CD1c-positive myeloid dendritic cell (primary cell): Measurements from ENCODE around the gene SNX21.

Experiments
- DNase-seq: peaks from one replicate; pipeline ENCODE4 v3.0.0-alpha.2; 2016; ENCODE audit errors: extremely low spot score

The SNX21 gene

GRCh38 chr20:45882469-45883099 lies 49.0 kb downstream of the SNX21 start:
- DNase-seq, result no peak

- DNase-seq, result no peak
These were observed 49.5 kb downstream of the SNX21 start for GRCh38 chr20:45883100-45883469.

- DNase-seq, result no peak
These were observed 53.2 kb downstream of the SNX21 start for GRCh38 chr20:45886590-45887345.

- no peak for DNase-seq
These were observed 53.7 kb downstream of the SNX21 start, which contains the start of gene SPATA25 for GRCh38 chr20:45887346-45887715. Gene SPATA25, minus strand, starts transcription at chr20:45887622. Its CDS starts 32 bp downstream, at chr20:45887590.

- DNase-seq, result no peak
These were observed 55.1 kb downstream of the SNX21 start for GRCh38 chr20:45888681-45889080.

GRCh38 chr20:45890077-45890984 lies 56.7 kb downstream of the SNX21 start:
- DNase-seq, result peak; percentile 79

GRCh38 chr20:45890985-45891983 lies 57.7 kb downstream of the SNX21 start, which contains the start of the genes CTSA and NEURL2:
Gene CTSA, plus strand, starts transcription at chr20:45891335. Its CDS starts 234 bp downstream, at chr20:45891569.
Gene NEURL2, minus strand, starts transcription at chr20:45891208. Its CDS starts 217 bp downstream, at chr20:45890991.
- DNase-seq, result peak; percentile 89

GRCh38 chr20:45892049-45892825 lies 58.6 kb downstream of the SNX21 start:
- peak; percentile 10 for DNase-seq
